ENCODE results near the gene POU3F1. TPM values are rescaled to one million over a fixed set of nuclear protein-coding genes. Genes with fewer than 3 reads are reported as not detected.
A peak's percentile ranks its signal among the peaks of the same experiment; 100 is the strongest.

Gene POU3F1
- total RNA-seq, 4 donors from 2014 or later = 19.1 to 53.3 (median 35.4) TPM

DNA sequence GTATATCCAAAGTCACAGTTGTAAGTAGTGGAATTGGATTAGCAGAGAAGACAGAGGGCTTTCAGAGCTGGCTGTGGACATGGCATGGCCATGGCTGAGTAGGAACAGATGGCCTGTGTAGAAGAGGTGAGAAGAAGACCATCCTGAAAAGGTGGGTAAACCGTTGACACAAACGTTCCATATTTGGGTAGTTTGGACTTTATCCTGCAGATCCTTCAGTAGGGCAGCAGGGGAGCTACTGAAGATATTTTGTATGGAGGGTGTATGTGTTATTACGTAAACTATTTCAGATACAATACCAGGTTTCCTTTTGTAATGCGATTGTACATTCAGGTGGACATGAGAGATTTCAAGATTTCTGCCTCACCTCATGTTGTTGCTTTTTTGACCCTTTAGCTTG, 32.4 kb downstream of the POU3F1 start:
- H3K4me3 ChIP-seq (ENCODE audit: low read depth, poor library complexity, severe bottlenecking) = no peak overlapping the region
- intact Hi-C loops (cut with DNase I; ENCODE audit: low total_unique reads) = no loop called here
- WGBS, 2 donors = 50 to 55% methylated on average over 4 of the region's 4 CpGs
- TF ChIP-seq CTCF (IDR thresholded peaks at IDR 0.05) = no peak
- DNase-seq (ENCODE audit: low spot score in 2 of 2) = no peak

- no peak for TF ChIP-seq POLR2A (IDR thresholded peaks at IDR 0.05)
- TF ChIP-seq CTCF (IDR thresholded peaks at IDR 0.05) = no peak
Measured at GRCh38 chr1:38013227-38013622, 33.4 kb downstream of the POU3F1 start.

DNA sequence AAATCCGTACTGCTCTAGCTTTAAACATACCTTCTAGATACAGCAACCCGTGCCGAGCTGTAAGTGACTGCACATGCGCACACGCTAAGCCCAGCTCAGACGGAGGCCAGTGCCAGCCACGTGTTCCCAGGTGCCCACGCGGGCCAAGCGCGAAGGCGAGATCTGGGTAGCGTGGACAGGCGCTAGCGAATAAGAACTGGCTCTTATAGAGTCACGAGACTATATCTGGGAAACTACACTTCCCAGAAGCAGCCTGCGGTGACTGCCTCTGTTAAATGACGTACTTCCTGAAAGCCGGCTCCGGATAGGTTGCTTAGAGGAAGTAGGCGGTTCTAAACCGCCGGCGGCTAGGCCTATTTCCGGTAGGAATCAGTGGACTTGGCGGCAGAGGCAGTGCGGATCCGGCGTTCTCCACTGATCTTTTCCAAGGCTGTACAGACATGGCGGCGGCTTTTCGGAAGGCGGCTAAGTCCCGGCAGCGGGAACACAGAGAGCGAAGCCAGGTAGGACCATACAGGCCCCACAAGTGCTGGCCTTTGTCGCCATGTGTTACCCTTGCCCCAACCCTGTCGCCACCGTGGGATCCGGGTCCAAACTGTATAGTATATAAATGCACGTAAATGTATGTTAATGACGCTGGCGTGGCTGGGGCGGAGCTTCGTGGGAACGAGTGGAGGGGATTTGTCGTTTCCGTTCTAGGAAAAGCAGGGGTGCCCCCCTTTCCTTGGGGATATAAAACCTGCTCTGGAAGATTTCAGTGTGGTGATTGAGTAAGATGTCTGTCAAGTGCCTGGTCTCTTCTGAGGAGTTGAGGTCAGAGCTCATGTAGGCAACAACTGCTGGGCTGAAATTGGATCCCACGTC, 34.0 kb downstream of the POU3F1 start, which contains the start of gene UTP11:
Gene UTP11 (plus strand): TSS at position 372 of the 864 bp plus-strand sequence. CDS start 69 bp downstream, at position 441.
- TF ChIP-seq POLR2A (IDR thresholded peaks at IDR 0.05) (no peak), CTCF (IDR thresholded peaks at IDR 0.05) (no peak)
- 0 to 1% methylated on average over 37 to 48 of the region's 49 CpGs for WGBS, 2 donors
- H3K4me3 ChIP-seq (ENCODE audit: low read depth, poor library complexity, severe bottlenecking) = peak within 1 kb of the TSS; percentile 55
- intact Hi-C loops (cut with DNase I; ENCODE audit: low total_unique reads) = no loop called here
- peak; percentile 97 to 98 for DNase-seq (ENCODE audit: low spot score in 2 of 2)

More at GRCh38 chr1:38013227-38013622, 33.4 kb downstream of the POU3F1 start:
- 10 to 13% methylated on average over 4 of the region's 4 CpGs for WGBS, 2 donors
- peak overlapping the region; percentile 55 for H3K4me3 ChIP-seq (ENCODE audit: low read depth, poor library complexity, severe bottlenecking)
- intact Hi-C loops (cut with DNase I; ENCODE audit: low total_unique reads) = no loop called here
- no peak for DNase-seq (ENCODE audit: low spot score in 2 of 2)

DNA sequence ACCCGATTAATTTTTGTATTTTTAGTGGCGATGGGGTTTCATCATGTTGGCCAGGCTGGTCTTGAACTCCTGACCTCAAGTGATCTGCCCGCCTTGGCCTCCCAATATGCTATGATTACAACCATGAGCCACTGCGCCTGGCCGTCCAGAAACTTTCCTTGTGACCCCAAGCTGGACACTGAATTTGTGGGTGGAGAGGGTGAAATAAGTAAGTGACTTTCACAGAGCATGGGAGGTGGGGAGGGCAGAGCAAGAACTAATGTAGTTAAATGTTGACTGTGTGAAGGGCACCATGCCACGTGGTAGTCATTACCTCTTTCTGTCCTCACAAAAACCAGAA, 36.8 kb downstream of the POU3F1 start:
- intact Hi-C loops (cut with DNase I; ENCODE audit: low total_unique reads) = no loop called here
- TF ChIP-seq POLR2A (IDR thresholded peaks at IDR 0.05) (no peak), CTCF (IDR thresholded peaks at IDR 0.05) (no peak)
- DNase-seq (ENCODE audit: low spot score in 2 of 2) = no peak
- H3K4me3 ChIP-seq (ENCODE audit: low read depth, poor library complexity, severe bottlenecking) = no peak overlapping the region
- 77 to 92% methylated on average over 6 of the region's 6 CpGs for WGBS, 2 donors

GRCh38 chr1:38009088-38009840, 37.3 kb downstream of the POU3F1 start:
- intact Hi-C loops (cut with DNase I; ENCODE audit: low total_unique reads) = no loop called here
- no peak for TF ChIP-seq CTCF (IDR thresholded peaks at IDR 0.05)
- TF ChIP-seq POLR2A (IDR thresholded peaks at IDR 0.05) = no peak
- peak in 1 of 2 donors; percentile 78 for DNase-seq (ENCODE audit: low spot score in 2 of 2)
- 78 to 85% methylated on average over 8 of the region's 8 CpGs for WGBS, 2 donors
- H3K4me3 ChIP-seq (ENCODE audit: low read depth, poor library complexity, severe bottlenecking) = no peak overlapping the region
